HG03135 (cell line): ENCODE measurements around the gene ZNF256.

Experiments used
- ATAC-seq: cut with Tn5 transposase; IDR thresholded peaks from one replicate; pipeline ENCODE4 v1.9.1; 2021; ENCODE audit warnings: mild to moderate bottlenecking, moderate library complexity; ENCODE audit not compliant: unreplicated experiment

ZNF256 gene

GRCh38 chr19:57947419-57948134 lies at the start of gene ZNF256:
ZNF256 (minus strand) TSS chr19:57947706; CDS start chr19:57947474, 232 bp downstream.
- ATAC-seq: peak; percentile 80

GRCh38 chr19:57992841-57993240 lies 45.3 kb upstream of the ZNF256 start:
- no peak for ATAC-seq

- no peak for ATAC-seq
Measured at GRCh38 chr19:57978586-57979289, 31.2 kb upstream of the ZNF256 start.

- ATAC-seq: no peak
Measured at GRCh38 chr19:57974434-57974833, 26.9 kb upstream of the ZNF256 start, which contains the start of gene C19orf18. C19orf18 (minus strand) TSS chr19:57974534; CDS start chr19:57974432, 102 bp downstream.

GRCh38 chr19:57964761-57965160 lies 17.3 kb upstream of the ZNF256 start:
- ATAC-seq: no peak

- no peak for ATAC-seq
Measured at GRCh38 chr19:57961785-57962184, 14.3 kb upstream of the ZNF256 start.

- no peak for ATAC-seq
Measured at GRCh38 chr19:57954996-57955395, 7.5 kb upstream of the ZNF256 start.

- ATAC-seq: no peak
Measured at GRCh38 chr19:57949702-57950101, 2.2 kb upstream of the ZNF256 start.

GRCh38 chr19:57949296-57949695 lies 1.8 kb upstream of the ZNF256 start:
- ATAC-seq: no peak

- no peak for ATAC-seq
Measured at GRCh38 chr19:57947088-57947418, 453 bp downstream of the ZNF256 start.

GRCh38 chr19:57946316-57946715 lies 1.2 kb downstream of the ZNF256 start:
- ATAC-seq: no peak

- no peak for ATAC-seq
Measured at GRCh38 chr19:57941593-57941992, 5.9 kb downstream of the ZNF256 start.

GRCh38 chr19:57935731-57936130 lies 11.8 kb downstream of the ZNF256 start:
- ATAC-seq: no peak

GRCh38 chr19:57934820-57935665 lies 12.5 kb downstream of the ZNF256 start, which contains the start of gene ZNF418:
ZNF418 (minus strand) TSS chr19:57935402; CDS start chr19:57933822, 1,580 bp downstream.
- peak; percentile 80 for ATAC-seq

GRCh38 chr19:57927587-57927986 lies 19.9 kb downstream of the ZNF256 start:
- ATAC-seq: no peak

GRCh38 chr19:57916168-57916995 lies 31.1 kb downstream of the ZNF256 start, which contains the start of gene ZNF417:
ZNF417 (minus strand) TSS chr19:57916592; CDS start chr19:57916411, 181 bp downstream.
- ATAC-seq: peak; percentile 98

GRCh38 chr19:57914531-57914930 lies 33.0 kb downstream of the ZNF256 start:
- ATAC-seq: no peak

GRCh38 chr19:57907394-57907793 lies 40.1 kb downstream of the ZNF256 start:
- ATAC-seq: no peak

GRCh38 chr19:57905258-57905657 lies 42.2 kb downstream of the ZNF256 start:
- ATAC-seq: no peak

- no peak for ATAC-seq
Measured at GRCh38 chr19:57903618-57904184, 43.8 kb downstream of the ZNF256 start.
